HuH-7 (cell line): Measurements from ENCODE around the gene DYNC1I1.
A peak's percentile ranks its signal among the peaks of the same experiment; 100 is the strongest.

Experiments used
- DNase-seq: peaks from one replicate; pipeline ENCODE4 v3.0.0; 2011; ENCODE audit warnings: low spot score

Gene DYNC1I1

GRCh38 chr7:95971716-95972115, 199.4 kb downstream of the DYNC1I1 start:
- DNase-seq = no peak

- DNase-seq = no peak
Observed at GRCh38 chr7:95972523-95972922, 200.2 kb downstream of the DYNC1I1 start.

GRCh38 chr7:95974108-95974507, 201.8 kb downstream of the DYNC1I1 start:
- no peak for DNase-seq

GRCh38 chr7:95976369-95977060, 204.2 kb downstream of the DYNC1I1 start:
- DNase-seq = no peak

- no peak for DNase-seq
Observed at GRCh38 chr7:95977994-95978393, 205.6 kb downstream of the DYNC1I1 start.

- DNase-seq = no peak
Observed at GRCh38 chr7:95980167-95980566, 207.8 kb downstream of the DYNC1I1 start.

GRCh38 chr7:95980706-95981105, 208.4 kb downstream of the DYNC1I1 start:
- no peak for DNase-seq

GRCh38 chr7:95986178-95986764, 213.9 kb downstream of the DYNC1I1 start:
- no peak for DNase-seq

GRCh38 chr7:95989301-95989700, 216.9 kb downstream of the DYNC1I1 start:
- peak; percentile 21 for DNase-seq

GRCh38 chr7:95993380-95993779, 221.0 kb downstream of the DYNC1I1 start:
- DNase-seq = no peak

GRCh38 chr7:95996174-95996573, 223.8 kb downstream of the DYNC1I1 start:
- DNase-seq = no peak

GRCh38 chr7:95996886-95997285, 224.5 kb downstream of the DYNC1I1 start:
- DNase-seq = no peak

GRCh38 chr7:95997632-95998031, 225.3 kb downstream of the DYNC1I1 start:
- no peak for DNase-seq

GRCh38 chr7:95999481-95999880, 227.1 kb downstream of the DYNC1I1 start:
- no peak for DNase-seq

GRCh38 chr7:96004578-96004977, 232.2 kb downstream of the DYNC1I1 start:
- DNase-seq = no peak

- DNase-seq = no peak
Observed at GRCh38 chr7:96005271-96005670, 232.9 kb downstream of the DYNC1I1 start.

GRCh38 chr7:96009148-96009547, 236.8 kb downstream of the DYNC1I1 start:
- no peak for DNase-seq

GRCh38 chr7:96013836-96014235, 241.5 kb downstream of the DYNC1I1 start:
- no peak for DNase-seq

- no peak for DNase-seq
Observed at GRCh38 chr7:96014617-96015016, 242.3 kb downstream of the DYNC1I1 start.

GRCh38 chr7:96016056-96016586, 243.8 kb downstream of the DYNC1I1 start:
- DNase-seq = no peak

- no peak for DNase-seq
Observed at GRCh38 chr7:96016735-96017134, 244.4 kb downstream of the DYNC1I1 start.

GRCh38 chr7:96017877-96018276, 245.5 kb downstream of the DYNC1I1 start:
- DNase-seq = no peak

GRCh38 chr7:96021568-96021967, 249.2 kb downstream of the DYNC1I1 start:
- no peak for DNase-seq

GRCh38 chr7:96023387-96023786, 251.0 kb downstream of the DYNC1I1 start:
- no peak for DNase-seq
